K562 (cell line): ENCODE data around the gene AGAP3. TPM values are rescaled to one million over a fixed set of nuclear protein-coding genes. Genes with fewer than 3 reads are reported as not detected.

Source experiments
- ADNP ChIP-seq: fragments of 200-800 bp; sonication (Bioruptor generic); IDR thresholded peaks from 2 replicates; pipeline ENCODE4 v1.6.1; 2016; ENCODE audit warnings: missing genetic modification characterization, missing compliant biosample characterization
- BACH1 ChIP-seq: fragments of 200-800 bp; sonication (Bioruptor generic); IDR thresholded peaks from 2 replicates; pipeline ENCODE4 v1.6.1; 2016; ENCODE audit warnings: missing genetic modification characterization, missing compliant biosample characterization
- NFIC ChIP-seq: fragments of 450-650 bp; IDR thresholded peaks from 2 replicates; pipeline ENCODE4 v1.6.1; 2017; ENCODE audit warnings: mild to moderate bottlenecking, inconsistent platforms
- POLR2G ChIP-seq: fragments of 200-400 bp; formaldehyde crosslinking; IDR thresholded peaks from 2 replicates; pipeline ENCODE4 v1.6.1; 2017; ENCODE audit warnings: low read depth, mild to moderate bottlenecking, antibody characterized with exemption, low read length, moderate library complexity
- RBM25 ChIP-seq: fragments of 200-400 bp; formaldehyde crosslinking; IDR thresholded peaks from 2 replicates; pipeline ENCODE4 v1.6.1; 2018; ENCODE audit warnings: low read length, low read depth, moderate library complexity; ENCODE audit not compliant: severe bottlenecking
- ZNF407 ChIP-seq: fragments of 450-650 bp; IDR thresholded peaks from 2 replicates; pipeline ENCODE4 v1.6.1; 2016; ENCODE audit warnings: low read depth
- ZNF583 ChIP-seq: fragments of 250-450 bp; sonication (Bioruptor Pico); IDR thresholded peaks from 2 replicates; pipeline ENCODE4 v1.4.0; 2020
- ZNF609 ChIP-seq: sonication (generic); formaldehyde crosslinking; IDR thresholded peaks from 2 replicates; pipeline ENCODE4 v1.8.1; 2023; ENCODE audit warnings: missing genetic modification reagents, mild to moderate bottlenecking, borderline replicate concordance
- polyA plus RNA-seq, 8 experiments: library from polyadenylated mRNA; depleted of rRNA in 4 of 8; stranded (reverse) in 5 of 8; unstranded in 3 of 8; fragments of >200 nt; fragmentation: Nextera tagmentation in 2 of 8; fragmentation: Illumina TruSeq in 1 of 8; extraction: Ambion mirVana in 2 of 8; extraction: Trizol in 1 of 8; gene quantifications; 2 replicates each; pipeline versions ENCODE4 v1.2.1 to v1.2.3, GENCODE V29; 2011 to 2014; ENCODE audit warnings: inconsistent platforms in 1 of 8, missing spikeins in 1 of 8
- total RNA-seq, 7 experiments: library from RNA; depleted of rRNA in 6 of 7; stranded (reverse); fragments of >200 nt in 6 of 7; fragmentation: Illumina TruSeq in 2 of 7; extraction: Trizol in 2 of 7; gene quantifications; 2 replicates each; pipeline versions ENCODE4 v1.2.1 to v1.2.3, GENCODE V29; 2011 to 2021; ENCODE audit warnings: low replicate concordance in 1 of 7

The AGAP3 gene
- total and polyA plus RNA-seq, 9 of the 15 experiments (the other 6 are each of a cell fraction or from before 2014, with no cell fraction given): 3.4 to 208 (median 62.2) TPM

- TF ChIP-seq ZNF407: no peak
- TF ChIP-seq ZNF583 (CRISPR knock-in tag): 0 out of 2 replicates have a peak, but pooled peaks have one; percentile 12
- TF ChIP-seq POLR2G: peak; percentile 68
- TF ChIP-seq NFIC: peak; percentile 2; the same call in 1 of the 2 replicates
- no peak for TF ChIP-seq ADNP (tag)
- no peak for TF ChIP-seq BACH1
- TF ChIP-seq ZNF609 (CRISPR knock-in tag): peak; percentile 9; the same call in 1 of the 2 replicates
- TF ChIP-seq RBM25: no peak
- TF ChIP-seq, all 486 proteins: peak for 50
Measured at GRCh38 chr7:151039850-151040548, 46.3 kb upstream of the AGAP3 start (continued).
